Activated CD4-positive, alpha-beta T cell treated with anti-CD3 and anti-CD28 coated beads for 1 hour (primary cell): ENCODE results near the gene DLG3.
A peak's percentile ranks its signal among the peaks of the same experiment; 100 is the strongest.

Experiments used
- DNase-seq: peaks from one replicate; pipeline ENCODE4 v3.0.0-alpha.2; 2020

Gene DLG3

GRCh38 chrX:70437921-70438665 is 6.5 kb upstream of the DLG3 start:
- no peak for DNase-seq

DNA sequence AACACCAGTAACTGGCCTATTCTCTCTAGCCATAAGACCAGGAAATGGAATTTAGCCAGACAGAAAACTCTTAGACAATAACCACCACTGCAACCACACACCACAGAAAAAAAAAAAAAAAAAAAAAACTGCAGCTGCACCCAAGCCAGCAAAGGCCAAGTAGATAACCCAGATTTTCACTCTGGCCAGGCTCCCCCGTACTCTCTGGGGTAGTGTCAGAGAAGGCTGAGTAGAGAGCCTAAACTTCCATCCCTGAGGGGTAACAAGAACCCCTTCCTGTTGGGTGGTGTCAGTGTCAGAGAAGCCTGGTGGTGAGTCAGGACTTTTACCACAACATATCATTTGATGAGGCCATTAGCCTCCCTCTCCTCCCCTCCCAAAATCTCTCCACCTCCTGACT is 5.6 kb upstream of the DLG3 start:
- DNase-seq, result no peak

- DNase-seq, result no peak
These were observed 2.4 kb upstream of the DLG3 start for GRCh38 chrX:70442224-70442623.

- no peak for DNase-seq
These were observed 466 bp downstream of the DLG3 start for GRCh38 chrX:70444946-70445656.

DNA sequence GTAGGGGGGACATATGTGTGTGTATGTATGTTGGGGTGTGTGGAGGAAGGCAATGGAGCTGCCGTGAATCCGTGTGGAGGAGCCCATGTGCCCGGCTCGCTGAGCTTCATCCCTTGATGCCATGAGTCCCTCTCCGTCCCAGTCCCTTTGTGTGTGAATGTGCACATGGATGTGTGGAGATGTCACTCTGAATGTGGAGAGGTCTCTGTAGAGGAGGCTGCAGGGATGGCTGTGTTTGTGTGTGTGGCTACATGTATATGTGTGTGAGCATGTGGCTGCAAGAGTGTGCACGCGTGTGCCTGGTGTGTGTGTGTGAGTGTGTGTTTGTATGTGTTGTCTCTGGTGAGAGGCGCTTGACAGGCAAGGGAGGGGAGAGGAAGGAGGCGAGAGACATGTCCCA is 1.3 kb downstream of the DLG3 start:
- DNase-seq, result no peak

DNA sequence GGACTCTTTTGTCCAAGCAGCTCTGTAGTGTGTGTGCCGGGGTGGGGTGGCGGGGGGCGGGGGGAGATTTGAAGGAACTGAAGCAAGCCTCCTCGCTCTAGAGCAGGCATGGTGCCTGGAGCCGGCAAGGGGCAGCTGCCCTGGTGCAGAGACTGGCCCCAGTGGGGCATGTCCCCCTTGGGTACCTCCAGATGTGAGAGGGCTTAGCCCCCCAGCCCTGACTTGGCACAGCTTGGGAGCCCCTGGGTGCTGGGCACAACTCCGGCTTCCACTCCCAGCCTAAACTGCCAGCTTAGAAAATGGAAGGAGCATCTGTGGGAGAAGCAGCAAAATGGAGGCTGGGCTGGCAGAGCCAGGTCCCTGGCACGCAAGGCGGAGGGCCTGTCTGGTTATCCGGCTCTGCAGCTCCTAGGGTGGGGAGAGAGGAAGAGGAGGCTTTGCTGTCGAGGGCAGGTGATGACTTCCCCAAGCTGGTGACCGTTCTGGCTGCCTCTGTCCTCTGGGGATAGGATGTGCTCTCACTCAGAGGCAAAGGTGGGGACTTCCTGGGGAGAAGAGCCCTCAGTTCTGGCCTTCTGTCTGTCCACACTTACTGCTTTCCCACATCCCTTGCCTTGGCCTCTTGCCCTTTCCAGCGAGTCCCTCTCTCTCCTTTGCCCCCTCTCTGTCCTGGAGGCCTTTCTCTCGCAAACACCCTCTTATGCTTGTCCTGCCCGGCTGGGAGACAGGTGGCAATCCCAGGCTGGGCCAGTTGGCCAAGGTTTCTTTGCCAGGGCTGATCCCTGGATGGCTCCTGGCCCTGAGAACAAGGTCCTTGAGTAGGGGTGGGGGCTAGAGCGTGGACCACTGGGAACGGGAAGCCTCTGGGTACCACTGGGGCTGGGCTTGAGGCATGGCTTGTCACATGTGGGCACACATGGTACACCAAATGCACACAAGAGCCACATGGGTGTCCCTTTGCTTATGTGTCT is 2.0 kb downstream of the DLG3 start:
- DNase-seq, result no peak

DNA sequence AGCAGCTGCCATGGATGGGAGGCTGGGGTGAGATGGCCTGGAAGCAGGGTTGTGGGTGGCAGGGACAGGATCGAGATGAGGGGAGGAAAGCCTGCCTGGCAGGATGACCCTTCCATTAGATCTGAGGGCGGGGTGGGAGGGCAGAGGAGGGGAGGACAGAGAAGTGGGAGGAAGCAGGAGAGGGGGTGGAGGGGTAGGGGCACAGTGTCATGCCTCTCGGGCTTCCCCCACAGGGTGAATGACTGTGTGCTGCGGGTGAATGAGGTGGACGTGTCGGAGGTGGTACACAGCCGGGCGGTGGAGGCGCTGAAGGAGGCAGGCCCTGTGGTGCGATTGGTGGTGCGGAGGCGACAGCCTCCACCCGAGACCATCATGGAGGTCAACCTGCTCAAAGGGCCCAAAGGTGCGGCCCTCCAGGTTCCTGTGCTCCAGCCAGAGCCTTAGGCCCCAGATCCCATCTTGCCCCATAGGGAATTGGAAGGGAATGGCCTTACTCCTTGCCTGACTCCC is 4.9 kb downstream of the DLG3 start:
- DNase-seq, result no peak

DNA sequence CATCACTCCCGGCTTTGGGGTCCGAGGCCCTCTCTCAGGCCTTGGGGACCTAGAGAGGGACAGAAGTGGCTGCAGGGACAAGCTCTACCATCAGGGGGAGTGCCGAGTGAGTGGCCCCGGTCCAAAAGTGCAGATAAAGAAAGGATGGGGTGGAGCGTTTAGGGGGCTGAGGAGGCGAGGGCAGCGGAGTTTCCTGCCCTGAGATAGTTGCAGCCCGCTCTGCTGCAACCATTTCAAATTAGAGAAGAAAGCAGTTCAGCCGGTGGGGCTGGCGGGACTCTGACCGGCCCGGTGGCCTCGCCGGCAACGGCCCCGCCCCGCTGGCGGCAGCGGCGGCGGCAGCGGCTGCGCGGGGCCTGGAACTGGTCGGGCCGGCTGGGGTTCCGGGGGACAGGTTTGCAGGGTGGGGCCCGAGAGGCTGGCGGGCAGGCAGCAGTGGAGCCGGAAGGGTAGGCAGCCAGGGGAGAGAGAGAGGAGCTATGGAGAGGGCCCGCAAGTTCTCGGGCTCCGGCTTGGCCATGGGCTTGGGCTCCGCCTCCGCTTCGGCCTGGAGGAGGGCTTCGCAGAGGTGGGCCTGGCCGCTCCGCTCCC is 7.6 kb downstream of the DLG3 start:
- DNase-seq, result peak; percentile 21

GRCh38 chrX:70453024-70453618 is 8.5 kb downstream of the DLG3 start:
- DNase-seq, result no peak

- DNase-seq, result peak; percentile 33
These were observed 10.1 kb downstream of the DLG3 start for GRCh38 chrX:70454441-70455365.

DNA sequence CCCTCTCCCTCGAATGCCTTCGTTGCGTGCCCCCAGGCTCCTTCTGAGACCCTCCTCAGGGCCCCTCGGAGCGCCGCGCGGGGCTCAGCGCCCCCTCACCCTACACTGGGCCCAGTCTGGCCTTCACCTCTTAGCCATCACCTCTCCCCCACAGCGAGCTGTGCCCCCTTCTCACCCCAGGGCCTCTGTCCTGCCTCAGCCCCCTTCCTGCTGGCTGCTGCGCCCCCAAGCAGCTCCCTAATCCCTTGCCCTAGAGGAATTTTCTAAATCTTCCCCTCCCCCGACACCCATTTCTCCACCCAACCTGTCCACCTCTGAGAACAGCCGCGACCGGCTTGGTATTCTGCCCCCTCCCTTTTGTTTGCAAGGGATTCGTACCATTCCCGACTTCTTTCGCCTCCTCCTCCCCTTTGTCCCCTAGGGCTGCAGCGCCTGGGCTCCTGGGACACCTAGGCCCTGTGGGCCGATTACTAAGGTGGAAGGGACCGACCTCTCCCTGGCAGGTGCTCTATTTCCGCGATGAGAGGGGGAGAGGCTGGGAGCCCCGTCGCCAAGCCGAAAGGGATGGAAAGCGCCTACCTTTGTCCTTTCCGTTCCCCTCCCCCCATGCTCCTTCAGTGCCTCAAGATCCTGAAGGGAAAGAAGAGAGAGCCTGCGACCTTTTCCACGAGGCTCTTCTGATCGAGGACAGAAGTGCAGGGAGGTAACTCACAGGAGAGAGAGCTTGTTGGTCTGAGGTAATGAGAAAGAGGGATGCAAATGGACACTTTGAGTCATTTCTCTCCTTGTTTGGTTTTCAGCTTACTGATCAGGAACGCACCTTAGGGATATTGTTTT is 10.9 kb downstream of the DLG3 start:
- no peak for DNase-seq

DNA sequence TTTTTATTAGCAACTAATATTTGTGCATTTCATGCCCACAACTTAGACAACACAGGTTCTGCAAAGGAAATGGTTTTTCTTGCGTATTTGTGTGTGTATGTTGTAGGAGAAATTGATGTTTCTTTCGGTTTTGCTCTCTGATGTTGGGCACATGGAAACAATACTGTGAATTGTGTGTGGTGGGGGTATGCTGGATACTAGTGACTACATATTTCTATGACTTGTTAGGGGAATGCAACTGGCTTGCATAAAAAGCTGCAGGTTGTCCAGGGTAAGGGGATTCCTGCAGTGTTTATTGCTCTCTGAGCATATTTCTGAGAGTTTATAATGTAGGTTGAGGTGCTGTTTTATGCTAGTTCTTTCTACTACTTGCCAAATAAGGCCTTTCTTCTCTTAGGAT is 11.6 kb downstream of the DLG3 start:
- no peak for DNase-seq

DNA sequence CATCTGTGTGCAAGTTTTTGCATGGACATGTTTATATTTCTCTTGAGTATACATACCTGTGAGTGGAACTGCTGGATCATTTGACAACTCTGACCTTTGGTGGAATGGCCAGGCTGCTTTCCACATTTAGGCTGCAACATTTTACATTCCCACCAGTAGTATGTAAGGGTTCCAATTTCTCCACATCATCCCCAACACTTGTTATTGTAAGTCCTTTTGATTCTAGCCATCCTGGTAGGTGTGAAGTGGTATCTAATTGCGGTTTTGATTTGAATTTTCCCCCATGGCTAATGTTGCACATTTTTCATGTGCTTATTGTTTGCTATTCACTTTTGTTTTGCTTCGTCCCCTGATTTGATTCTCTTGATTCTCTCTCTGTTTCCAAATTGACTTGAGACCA is 16.4 kb downstream of the DLG3 start:
- no peak for DNase-seq

DNA sequence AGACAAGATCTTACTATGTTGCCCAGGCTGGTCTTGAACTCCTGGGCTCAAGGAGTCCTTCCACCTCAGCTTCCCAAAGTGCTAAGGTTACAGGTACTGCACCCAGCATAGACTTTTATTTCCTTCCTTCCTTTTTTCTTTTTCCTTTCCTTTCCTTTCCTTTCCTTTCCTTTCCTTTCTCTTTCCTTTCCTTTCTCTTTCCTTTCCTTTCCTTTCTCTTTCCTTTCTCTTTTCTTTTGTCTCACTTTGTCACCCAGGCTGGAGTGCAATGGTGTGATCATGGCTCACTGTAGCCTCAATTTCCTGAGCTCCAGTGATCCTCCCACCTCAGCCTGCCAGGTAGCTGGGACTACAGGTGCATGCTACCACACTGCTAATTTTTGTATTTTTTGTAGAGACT is 19.4 kb downstream of the DLG3 start:
- no peak for DNase-seq

GRCh38 chrX:70466968-70467367 is 22.3 kb downstream of the DLG3 start:
- DNase-seq, result no peak

DNA sequence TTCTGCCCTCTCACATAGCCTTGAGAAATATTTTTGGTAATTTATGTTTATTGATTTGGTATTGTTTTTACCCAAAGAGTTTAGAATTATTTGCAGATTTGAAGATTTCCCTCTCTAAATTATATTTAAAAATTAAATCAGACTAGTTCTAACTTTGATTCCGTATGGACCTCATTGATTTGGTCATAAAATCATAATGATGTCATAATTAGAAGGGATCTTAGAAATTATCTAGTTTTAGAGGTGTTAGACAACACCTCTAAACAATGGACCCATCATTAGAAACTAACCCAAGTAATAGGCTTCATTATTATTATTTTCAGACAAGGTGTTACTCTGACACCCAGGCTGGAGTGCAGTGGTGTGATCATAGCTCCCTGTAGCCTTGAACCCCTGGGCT is 24.1 kb downstream of the DLG3 start:
- DNase-seq, result no peak

GRCh38 chrX:70470850-70471289 is 26.2 kb downstream of the DLG3 start:
- no peak for DNase-seq

GRCh38 chrX:70476166-70476933 is 31.7 kb downstream of the DLG3 start:
- DNase-seq, result no peak
